DMS79 (cell line): Measurements from ENCODE around the gene INO80C.
"Not testable (repeated sequence)": the region's sequence is repeated elsewhere in the genome, so short reads cannot be mapped to it uniquely, and the experiment has no call there.

Experiments
- DNase-seq: peaks from one replicate; lab custom pipeline; 2025; lab: John Stamatoyannopoulos, UW

INO80C gene

GRCh38 chr18:35489281-35489680, 8.5 kb downstream of the INO80C start:
- not testable (repeated sequence) for DNase-seq

DNA sequence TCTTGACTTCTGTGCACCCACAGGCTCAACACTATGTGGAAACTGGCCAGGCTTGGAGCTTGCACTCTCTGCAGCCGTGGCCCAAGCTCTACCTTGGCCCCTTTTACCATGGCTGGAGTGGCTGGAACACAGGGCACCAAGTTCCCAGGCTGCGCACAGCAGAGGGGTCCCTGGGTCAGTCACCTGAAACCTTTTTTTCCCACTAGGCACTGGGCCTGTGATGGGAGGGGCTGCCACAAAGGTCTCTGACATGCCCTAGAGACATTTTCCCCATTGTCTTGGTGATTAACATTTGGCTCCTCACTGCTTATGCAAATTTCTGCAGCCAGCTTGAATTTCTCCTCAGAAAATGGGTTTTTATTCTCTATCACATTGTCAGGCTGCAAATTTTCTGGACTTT, 9.4 kb downstream of the INO80C start:
- not testable (repeated sequence) for DNase-seq

- not testable (repeated sequence) for DNase-seq
Observed at GRCh38 chr18:35487525-35487924, 10.2 kb downstream of the INO80C start.

DNA sequence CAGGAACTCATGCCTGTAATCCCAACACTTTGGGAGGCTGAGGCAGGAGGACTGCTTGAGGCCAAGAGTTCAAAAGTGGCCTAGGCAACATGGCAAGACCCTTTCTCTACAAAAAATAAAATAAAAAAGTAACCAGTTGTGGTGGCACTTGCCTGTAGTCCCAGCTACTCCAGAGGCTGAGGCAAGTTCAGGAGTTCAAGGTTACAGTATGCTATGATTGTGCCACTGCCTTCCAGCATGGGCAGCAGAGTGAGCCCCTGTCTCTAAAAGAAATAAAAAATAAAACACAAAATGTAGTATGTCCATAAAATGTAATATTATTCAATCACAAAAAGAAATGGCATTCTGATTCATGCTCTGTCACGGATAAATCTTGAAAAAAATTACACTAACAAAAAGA, 11.9 kb downstream of the INO80C start:
- DNase-seq = no peak

DNA sequence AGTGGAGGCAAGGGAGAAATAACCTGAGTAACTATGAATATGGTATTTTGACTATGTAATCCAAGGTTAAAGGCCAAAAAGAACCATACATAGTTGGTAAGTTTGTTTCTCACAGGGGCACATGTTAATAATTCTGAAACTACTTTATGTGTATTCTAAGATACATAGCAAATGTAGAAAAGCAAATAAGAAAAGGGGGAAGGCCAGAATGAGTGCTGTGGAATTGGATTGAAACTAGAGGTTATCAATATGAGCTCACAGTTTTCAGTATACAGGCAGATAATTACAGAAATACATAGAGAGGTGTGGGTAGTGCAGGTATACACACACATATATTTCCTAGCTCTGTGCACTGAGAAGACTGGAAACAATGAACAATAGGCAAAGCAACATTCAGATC, 13.7 kb downstream of the INO80C start:
- DNase-seq = no peak

DNA sequence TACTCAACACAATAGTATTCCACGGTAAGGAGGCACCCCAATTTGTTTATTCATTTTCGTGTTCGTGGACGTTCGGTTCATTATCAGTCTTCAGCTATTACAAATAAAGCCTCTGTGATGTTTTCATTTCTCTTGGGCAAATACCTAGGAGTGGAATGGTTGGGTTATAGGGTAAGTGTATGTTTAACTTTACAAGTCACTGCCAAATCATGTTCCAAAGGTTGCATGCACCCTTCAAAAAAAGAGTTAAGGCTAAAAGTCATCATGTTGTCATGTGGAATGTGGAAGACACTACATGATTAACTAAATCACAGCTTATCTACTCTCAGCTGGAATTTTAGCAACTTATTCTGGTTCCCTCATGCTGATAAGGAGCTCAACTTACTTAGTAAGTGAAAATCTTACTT, 15.8 kb downstream of the INO80C start:
- DNase-seq = no peak

GRCh38 chr18:35479911-35480586, 17.7 kb downstream of the INO80C start:
- no peak for DNase-seq

DNA sequence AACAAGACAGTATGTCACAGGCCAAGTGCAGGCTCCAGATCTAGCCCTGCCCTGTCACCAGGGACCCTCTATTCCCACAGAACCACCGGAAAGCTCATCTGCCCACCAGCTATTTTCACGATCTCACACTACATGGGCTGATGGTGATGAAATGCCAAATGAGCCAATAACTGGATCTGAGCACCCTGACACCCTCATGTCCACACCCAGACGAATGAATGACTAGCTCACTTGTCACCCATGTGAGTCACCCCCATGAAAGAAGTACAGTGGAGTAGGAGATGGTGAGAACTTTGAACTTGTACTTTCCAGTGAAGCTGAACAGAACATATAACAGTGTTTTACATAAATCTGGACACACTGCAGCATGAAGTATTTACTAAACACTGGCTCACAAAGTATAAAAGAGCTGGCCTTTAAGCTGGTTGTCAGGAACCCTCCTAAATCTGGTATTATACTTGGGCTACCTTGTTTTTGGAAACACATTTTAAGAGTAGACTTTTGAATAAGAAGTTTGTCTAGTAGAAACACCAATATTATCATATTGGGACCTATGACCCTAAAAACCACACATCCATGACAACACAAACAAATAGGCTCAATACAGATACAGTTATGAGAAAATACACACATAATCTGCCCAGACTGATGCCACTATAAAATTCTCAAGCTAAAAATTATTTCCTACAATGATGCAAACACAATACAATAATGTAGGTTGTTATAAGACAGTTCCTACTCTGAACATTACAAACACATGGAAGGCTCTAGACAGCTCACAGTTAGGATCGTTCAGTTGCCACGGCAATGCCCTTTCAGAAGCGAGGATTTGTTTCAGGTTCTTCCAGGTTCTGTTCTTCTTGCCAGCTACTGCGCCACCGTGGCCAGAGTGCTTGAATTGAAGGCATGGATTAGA, 19.0 kb downstream of the INO80C start:
- peak; percentile 10 for DNase-seq

GRCh38 chr18:35477974-35478373, 19.8 kb downstream of the INO80C start:
- no peak for DNase-seq

- DNase-seq = no peak
Observed at GRCh38 chr18:35477497-35477896, 20.3 kb downstream of the INO80C start.

DNA sequence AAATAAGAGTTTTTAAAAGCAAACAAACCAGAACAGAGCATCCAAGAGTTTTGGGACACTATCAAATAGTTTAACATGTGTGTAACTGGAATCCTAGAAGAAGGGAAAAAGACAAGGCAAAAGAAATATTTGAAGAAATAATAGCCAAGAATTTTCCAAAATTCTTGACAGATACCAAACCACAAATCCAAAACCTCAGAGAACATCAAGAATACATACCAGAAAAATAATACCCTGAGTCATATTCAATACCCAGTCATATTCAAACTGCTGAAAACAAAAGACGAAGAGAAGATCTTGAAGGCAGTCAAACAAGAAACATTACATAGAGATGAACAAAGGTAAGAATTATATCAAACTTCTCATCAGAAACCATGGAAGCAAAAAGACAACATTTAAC, 22.9 kb downstream of the INO80C start:
- DNase-seq = no peak

DNA sequence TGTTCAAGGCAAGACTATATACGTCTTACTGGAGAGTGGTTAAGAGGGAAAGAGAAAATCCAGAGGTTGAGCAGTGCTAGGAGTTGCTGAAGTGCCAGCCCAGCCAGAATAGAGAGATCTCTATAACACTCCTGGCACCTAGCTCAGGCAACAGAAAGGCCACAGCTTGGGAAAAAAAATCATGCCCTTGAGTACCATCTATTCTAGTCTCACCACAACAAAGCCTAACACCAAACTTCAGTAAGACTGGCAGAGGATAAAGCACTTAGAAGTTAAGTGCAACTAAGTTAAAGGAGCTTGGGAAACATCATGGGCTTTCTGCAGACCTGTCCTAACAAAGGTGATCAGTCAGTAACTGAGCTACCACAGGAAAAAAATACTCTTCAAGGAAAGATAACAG, 24.2 kb downstream of the INO80C start:
- no peak for DNase-seq

GRCh38 chr18:35470435-35470834, 27.3 kb downstream of the INO80C start:
- DNase-seq = no peak

- DNase-seq = no peak
Observed at GRCh38 chr18:35469725-35470124, 28.0 kb downstream of the INO80C start.

- DNase-seq = no peak
Observed at GRCh38 chr18:35468711-35469110, 29.0 kb downstream of the INO80C start.

DNA sequence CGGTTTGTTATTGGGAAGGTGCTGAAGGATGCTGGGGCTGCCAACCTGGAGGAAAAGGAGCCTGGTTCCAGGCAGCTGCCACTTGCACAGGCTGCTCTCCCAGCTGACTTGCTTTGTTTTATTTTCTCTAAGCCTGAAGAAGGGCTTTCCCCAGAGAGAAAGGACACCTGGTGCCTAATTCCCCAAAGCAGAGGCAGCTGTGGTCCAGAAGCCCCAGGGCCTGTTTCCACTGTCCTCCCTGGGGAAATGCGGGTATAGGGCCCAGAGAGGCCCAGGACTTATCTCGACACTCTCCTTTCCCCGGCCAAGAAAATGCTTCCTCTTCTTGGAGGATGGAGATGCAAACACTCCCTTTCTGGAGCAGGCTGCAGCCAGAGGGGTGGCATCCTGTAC, 30.1 kb downstream of the INO80C start:
- DNase-seq = no peak

DNA sequence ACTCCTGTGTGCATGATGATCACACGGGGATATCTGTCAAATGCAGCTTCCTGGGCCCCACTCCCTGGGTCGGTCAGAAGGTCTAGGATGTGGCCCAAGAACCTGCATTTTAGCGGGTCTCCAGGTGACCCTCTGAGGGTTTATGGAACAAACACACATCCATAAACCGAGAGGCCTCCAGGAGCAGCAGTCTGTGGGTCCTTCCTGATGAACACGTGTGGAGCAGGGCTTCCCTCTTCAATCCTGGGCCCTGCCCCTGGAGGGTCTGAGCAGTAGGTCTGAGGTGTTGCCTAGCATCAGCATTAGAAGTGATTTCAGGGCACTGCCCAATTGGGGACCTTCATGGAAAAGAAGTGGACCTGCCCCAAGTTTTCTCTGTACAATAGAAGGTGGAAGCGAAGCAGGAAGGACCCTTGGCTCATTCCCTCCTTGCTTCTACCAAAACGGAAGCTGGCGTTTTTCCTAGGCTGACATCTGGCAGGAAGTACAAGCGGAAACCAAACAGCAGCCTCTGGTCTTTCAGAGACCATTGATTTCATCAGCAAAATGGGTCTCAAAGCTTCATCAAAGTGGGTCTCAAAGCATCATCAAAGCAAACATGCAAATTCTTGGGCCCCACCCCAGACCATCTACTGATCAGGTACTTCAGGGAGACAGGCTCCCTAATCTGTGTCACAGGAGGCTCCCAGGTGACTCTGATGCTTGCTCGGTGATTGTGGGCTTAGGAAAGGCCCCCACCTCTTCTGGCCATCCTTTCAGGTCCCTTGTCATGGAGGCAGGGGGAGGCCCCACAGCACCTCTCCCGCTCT, 30.7 kb downstream of the INO80C start:
- no peak for DNase-seq

GRCh38 chr18:35466334-35466733, 31.4 kb downstream of the INO80C start:
- no peak for DNase-seq

GRCh38 chr18:35465329-35465728, 32.4 kb downstream of the INO80C start:
- DNase-seq = no peak

DNA sequence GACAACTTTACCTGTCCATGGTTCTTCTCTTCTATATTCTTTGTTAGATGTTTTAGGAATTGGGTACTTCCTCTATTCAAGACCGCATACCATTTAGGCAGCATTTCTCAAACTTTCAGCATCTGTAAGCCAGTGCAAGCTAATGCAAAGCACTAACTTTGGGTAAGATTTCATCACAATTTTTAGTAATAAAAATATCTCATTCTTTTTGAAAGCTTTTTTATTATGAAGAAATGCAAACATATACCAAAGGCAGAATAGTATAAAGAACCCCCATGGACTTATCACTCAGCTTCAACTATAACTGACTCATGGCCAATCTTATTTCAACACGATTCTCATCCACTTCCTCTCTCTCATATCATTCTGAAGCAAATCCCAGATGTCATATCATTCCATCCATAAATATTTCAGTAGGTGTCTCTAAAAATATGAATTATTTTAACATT, 32.9 kb downstream of the INO80C start:
- no peak for DNase-seq

- no peak for DNase-seq
Observed at GRCh38 chr18:35463827-35464226, 33.9 kb downstream of the INO80C start.

DNA sequence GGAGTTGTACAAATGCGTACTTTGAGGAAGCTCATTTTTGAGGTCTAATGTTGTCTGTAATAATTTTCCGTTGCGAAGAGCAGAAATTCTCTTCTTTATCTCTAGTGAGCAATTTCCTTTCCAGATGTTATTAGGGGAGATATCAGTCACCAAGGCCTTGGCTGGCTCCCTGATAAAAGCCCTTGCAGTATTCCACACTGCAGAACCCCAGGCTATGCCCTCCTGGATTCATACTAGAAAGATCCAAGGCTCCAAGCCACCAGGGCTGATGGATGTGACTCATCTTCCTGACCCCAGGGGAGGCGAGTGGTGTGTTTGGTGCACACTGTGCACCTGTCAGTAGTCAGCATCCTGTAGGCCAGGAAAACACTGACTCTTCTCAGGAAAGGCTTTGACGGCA, 34.7 kb downstream of the INO80C start:
- DNase-seq = no peak
